Raji (cell line): ENCODE measurements around the gene PKP1.

Experiments used
- POLR2A ChIP-seq: IDR thresholded peaks from 2 replicates; pipeline ENCODE4 v1.6.1; 2011; ENCODE audit warnings: low read depth, low read length, control low read depth; ENCODE audit not compliant: insufficient read depth

The PKP1 gene

DNA sequence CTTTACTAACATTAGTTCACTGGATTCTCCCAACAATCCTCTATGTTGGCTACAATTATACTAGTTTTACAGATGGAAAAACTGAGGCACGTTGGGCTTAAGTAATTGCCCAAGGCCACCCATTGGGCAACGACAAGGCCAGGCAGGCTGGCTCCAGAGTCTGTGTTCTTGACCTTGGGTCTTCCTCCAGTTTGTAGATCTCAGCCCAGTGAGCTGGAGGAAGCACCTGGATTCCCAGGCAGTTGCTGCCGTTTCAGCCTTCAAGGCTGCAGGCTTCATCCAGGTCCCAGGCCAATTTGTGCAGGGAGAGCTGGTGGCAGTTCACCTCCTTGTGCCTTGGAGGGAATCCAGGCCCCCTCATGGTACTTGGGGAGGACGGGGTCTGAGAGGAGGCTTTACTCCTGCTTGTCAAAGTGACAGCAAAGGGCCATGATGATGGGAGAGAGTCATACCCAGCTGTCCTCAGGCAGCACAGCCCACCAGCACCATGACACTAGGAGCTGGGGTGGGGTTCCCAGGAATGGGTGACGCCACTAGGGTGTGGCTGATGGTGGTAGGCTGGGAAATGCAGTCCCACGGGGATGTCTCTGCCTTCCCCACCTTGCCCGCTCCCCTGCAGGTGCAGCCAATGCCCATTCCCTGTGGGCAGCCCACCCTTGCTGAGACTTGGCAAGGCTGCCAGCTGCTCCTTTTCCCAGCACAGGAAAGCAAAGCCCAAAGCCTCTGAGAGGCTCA is 27.1 kb downstream of the PKP1 start:
- TF ChIP-seq POLR2A, result no peak

DNA sequence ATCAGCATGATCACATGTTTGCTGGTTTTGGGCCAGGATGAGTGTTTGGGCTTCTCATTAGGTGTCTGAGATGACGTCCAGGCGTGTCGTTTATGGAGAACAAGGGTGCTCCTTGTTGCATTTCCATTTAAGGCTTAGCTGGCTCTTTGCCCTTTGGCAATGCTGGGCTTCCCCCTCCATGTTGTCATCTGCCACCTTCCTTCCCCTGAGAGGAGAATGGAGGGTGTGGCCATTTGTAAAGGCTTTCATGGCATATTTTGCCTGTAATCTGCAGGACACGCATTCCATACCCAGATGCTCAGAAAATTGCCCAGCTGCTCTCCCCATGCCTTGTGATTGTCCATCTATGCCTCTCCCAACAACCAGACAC is 27.7 kb downstream of the PKP1 start:
- no peak for TF ChIP-seq POLR2A

DNA sequence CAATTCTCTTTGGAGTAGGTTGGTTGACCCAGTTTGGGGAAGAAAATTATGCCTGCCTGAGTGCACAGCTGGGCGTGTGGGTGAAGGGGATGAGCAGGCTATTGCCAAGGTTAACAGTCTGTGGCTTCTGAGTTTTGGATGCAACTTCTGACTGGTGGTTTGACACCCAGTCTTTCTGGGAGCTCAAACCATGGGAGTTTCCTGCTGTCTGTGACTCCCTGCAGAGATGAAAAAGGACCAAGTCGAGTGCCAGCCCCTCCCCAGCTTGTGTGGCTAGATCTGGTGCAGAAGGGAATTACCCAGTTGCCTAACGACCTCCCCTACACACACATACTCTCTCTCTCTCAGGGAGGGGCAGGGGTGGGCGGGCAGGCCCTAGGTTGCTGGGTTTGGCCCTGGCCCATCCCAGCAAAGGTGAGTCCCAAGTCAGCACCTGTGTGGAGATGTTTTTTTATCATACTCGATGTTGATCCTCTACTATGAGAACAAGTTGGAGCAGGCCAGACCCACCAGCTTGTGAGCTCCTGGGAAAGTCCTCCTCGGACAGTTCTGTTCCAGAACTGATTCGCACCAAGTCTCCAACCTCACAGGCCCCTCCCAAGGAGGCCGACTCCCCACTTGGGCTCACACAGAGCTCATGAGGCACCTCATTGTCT is 28.2 kb downstream of the PKP1 start:
- no peak for TF ChIP-seq POLR2A

DNA sequence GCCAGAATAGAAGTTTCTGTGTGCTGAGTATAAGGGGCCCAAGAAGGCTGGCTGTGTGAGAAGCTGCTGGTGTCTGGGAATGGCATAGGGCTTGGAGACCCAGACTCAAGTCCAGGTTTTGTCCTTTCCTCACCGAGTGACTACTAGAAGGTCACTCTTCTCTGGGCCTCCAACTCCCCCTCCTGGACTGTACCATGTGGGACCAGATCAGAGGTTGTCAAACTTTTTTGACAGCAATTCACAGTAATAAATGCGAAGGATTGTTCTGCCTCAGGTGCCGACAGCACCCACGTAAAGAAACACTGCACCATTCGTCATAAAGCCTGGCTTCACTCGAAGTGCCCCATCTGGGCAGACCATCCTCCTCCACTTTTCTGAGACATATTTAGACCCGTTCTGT is 29.0 kb downstream of the PKP1 start:
- TF ChIP-seq POLR2A, result no peak

DNA sequence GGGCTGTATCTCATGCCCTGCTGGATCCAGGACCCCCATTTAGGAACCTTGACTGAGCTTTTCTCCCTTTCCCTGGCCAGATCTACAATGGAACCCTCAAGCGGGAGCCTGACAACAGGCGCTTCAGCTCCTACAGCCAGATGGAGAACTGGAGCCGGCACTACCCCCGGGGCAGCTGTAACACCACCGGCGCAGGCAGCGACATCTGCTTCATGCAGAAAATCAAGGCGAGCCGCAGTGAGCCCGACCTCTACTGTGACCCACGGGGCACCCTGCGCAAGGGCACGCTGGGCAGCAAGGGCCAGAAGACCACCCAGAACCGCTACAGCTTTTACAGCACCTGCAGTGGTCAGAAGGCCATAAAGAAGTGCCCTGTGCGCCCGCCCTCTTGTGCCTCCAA is 29.8 kb downstream of the PKP1 start:
- TF ChIP-seq POLR2A, result no peak

DNA sequence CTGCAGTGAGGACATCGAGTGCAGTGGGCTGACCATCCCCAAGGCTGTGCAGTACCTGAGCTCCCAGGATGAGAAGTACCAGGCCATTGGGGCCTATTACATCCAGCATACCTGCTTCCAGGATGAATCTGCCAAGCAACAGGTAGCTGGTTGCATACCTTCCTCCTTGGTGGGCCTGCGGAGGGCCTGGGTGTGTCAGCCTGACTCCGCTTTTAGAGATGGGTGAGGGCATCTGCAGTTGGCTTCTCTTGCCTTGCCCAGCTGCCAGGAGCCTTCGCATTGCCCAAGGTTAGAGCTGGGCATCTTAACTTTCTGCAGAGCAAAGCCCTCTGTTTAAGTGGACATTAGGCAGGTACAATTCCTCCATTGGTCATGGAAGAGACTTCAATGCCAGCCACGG is 33.2 kb downstream of the PKP1 start:
- TF ChIP-seq POLR2A, result no peak

DNA sequence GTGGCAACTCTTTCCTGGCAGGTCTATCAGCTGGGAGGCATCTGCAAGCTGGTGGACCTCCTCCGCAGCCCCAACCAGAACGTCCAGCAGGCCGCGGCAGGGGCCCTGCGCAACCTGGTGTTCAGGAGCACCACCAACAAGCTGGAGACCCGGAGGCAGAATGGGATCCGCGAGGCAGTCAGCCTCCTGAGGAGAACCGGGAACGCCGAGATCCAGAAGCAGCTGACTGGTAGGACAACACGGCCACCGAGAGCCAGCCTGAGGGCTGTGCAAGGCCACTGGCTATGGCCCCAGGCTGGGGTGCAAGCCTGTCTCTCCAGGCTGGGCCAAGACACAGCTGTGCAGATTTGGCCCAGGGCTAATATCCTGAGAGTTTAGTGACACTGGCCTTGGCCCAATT is 34.2 kb downstream of the PKP1 start:
- no peak for TF ChIP-seq POLR2A

DNA sequence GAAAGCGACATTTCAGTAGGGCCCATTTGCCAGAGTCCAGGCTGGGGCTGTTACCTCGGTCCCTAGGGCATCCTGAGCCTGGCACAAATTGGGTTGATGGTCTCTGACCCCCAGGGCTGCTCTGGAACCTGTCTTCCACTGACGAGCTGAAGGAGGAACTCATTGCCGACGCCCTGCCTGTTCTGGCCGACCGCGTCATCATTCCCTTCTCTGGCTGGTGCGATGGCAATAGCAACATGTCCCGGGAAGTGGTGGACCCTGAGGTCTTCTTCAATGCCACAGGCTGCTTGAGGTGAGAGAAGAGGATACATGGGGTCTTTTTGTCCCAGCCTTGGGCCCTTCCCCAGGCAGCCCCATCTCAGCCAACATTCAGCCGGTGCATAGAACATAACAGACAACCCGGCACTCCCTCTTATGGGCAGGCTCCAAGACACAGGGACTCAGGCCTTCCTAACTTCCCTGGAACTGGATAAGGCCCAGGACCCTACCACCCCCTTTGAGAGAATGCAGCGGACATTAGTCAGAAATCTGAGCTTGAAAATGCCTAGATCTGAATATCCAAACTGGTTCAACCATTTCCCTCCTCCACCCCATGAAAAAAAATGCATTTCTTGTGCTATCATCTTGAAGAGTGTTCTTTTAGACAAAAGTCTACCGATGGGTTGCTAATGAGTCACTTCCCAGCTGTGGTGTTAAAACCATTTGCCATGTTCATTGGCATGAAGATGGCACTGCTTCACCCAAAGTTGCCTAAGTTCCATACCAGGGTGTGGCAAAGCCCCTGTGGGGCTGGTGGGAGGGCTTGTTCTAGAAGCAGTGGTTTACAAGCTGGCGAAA is 35.4 kb downstream of the PKP1 start:
- TF ChIP-seq POLR2A, result no peak

DNA sequence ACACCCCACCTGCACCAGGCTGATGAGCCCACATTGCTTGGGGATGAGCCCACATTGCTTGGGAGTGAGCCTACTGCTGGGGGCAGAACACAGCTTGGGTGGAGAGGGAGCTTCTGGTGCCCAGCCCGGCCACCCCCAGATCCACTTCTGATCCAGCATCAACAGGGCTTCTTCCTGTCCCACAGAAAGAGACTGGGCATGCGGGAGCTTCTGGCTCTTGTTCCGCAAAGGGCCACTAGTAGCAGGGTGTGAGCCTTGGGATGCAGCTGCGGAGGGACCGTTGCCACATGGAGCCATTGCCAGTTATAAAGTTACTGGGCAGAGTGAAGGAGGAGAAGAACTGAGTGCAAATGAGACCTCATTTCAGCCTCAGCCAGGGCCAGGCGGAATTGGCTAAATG is 36.3 kb downstream of the PKP1 start:
- TF ChIP-seq POLR2A, result no peak

DNA sequence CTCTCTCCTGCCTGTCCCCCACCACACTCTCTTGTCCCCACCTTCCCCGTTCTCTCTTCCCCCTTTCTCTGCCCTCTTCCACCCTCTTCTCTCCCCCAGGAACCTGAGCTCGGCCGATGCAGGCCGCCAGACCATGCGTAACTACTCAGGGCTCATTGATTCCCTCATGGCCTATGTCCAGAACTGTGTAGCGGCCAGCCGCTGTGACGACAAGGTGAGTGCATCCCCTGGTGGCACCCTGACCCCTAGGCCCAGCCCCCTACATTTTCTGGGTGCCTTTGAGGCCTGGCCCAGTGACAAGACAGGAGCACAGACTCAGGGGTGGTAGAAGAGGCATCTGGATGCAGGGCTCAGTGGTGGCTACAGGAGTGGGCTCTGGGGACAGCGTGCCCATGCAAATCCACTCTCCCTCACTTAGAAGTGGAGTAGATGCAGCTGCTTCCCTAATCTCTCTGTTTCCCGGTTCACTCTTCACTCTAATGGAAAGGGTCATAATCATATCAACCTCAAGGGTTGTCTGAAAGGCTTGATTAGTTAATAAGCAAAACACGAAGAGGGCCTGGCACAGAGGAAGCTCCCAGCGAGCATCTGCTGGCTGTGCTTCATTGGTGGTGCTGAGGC is 37.0 kb downstream of the PKP1 start:
- no peak for TF ChIP-seq POLR2A

DNA sequence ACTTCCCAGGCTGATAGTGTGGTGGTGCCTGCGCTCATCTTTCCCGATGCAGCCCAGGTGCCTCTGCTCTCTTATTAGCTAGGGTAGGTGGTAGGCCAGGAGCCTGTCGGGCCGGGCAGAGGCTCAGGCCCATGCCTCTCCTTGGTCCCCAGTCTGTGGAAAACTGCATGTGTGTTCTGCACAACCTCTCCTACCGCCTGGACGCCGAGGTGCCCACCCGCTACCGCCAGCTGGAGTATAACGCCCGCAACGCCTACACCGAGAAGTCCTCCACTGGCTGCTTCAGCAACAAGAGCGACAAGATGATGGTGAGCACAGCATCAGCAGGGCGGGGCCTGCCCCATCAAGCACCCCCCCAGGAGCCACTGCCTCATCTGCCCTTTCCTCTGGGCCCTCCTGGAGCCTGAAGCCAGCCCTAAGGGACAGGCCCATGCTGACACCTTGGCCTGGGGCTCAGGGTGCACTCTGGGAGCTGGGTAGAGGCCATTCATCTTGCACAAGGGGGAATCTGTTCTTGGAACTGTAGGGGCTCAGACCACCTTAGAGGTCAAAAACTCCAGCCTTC is 38.6 kb downstream of the PKP1 start:
- TF ChIP-seq POLR2A, result no peak

DNA sequence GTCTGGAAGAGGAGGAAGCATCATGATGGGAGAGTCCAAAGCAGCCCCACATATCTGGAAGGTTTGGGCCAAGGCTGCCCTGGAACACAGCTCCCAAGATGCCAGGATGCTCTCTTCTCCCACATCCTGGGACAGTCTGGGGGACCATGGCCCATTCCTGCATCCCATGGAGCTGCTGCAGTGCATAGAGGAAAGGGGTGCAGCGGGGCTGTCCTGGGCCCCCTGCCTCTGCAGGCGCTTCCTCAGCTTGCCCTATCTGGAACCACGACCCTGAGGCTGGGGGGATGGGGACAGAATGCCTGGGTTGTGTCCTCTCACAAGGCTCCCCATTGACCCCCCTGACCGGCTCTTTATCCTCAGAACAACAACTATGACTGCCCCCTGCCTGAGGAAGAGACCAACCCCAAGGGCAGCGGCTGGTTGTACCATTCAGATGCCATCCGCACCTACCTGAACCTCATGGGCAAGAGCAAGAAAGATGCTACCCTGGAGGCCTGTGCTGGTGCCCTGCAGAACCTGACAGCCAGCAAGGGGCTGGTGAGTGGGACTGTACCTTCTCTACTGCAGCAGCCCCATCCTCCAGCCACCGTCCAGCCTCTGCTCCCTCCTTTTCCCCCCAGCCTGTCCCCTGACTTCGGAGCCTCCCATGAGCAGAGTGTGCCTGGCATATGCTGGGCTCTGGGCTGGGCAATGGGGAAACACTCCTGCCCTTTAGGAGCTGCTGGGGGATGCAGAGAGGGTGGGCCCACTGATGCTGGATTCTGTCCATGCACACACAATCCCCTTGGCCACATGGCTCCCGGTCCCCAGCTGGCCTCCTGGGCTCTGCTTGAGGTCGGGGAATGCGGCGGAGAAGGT is 39.6 kb downstream of the PKP1 start:
- no peak for TF ChIP-seq POLR2A

DNA sequence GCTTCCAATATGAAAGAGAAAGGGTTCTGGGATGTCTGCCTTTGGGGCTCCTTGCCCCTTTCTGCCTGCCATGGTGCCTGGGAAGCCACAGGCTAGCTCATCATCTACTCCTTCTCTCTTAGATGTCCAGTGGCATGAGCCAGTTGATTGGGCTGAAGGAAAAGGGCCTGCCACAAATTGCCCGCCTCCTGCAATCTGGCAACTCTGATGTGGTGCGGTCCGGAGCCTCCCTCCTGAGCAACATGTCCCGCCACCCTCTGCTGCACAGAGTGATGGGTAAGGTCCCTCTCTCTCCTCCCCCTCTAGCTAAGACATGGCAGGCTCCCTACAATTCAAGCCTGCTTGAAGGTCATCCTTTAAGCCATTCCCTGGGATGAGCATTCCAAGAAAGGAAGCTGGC is 41.0 kb downstream of the PKP1 start:
- no peak for TF ChIP-seq POLR2A
